ENCODE measurements around the gene ABCD2. TPM values are rescaled to one million over a fixed set of nuclear protein-coding genes. Genes with fewer than 3 reads are reported as not detected.
"Not testable (repeated sequence)": the region's sequence is repeated elsewhere in the genome, so short reads cannot be mapped to it uniquely, and the experiment has no call there.

The ABCD2 gene
- total RNA-seq, 1 donor from 2014 or later, result under 0.01 TPM

GRCh38 chr12:39526974-39527373, 92.6 kb downstream of the ABCD2 start:
- Histone ChIP-seq H3K36me3 (no peaks in the 10 kb centered on the region), H3K4me1 (no peaks in the 10 kb centered on the region), H3K27ac (no peak overlapping the region), H3K4me3 (no peak overlapping the region), H3K27me3 (no peaks in the 10 kb centered on the region), H3K9me3 (no peaks in the 10 kb centered on the region)
- no peak for DNase-seq (ENCODE audit: low spot score in 2 of 2)
- TF ChIP-seq, protein P1, sequence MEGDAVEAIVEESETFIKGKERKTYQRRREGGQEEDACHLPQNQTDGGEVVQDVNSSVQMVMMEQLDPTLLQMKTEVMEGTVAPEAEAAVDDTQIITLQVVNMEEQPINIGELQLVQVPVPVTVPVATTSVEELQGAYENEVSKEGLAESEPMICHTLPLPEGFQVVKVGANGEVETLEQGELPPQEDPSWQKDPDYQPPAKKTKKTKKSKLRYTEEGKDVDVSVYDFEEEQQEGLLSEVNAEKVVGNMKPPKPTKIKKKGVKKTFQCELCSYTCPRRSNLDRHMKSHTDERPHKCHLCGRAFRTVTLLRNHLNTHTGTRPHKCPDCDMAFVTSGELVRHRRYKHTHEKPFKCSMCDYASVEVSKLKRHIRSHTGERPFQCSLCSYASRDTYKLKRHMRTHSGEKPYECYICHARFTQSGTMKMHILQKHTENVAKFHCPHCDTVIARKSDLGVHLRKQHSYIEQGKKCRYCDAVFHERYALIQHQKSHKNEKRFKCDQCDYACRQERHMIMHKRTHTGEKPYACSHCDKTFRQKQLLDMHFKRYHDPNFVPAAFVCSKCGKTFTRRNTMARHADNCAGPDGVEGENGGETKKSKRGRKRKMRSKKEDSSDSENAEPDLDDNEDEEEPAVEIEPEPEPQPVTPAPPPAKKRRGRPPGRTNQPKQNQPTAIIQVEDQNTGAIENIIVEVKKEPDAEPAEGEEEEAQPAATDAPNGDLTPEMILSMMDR (IDR thresholded peaks at IDR 0.05), result no peak
- intact Hi-C loops (cut with DNase I), result no loop called here

DNA sequence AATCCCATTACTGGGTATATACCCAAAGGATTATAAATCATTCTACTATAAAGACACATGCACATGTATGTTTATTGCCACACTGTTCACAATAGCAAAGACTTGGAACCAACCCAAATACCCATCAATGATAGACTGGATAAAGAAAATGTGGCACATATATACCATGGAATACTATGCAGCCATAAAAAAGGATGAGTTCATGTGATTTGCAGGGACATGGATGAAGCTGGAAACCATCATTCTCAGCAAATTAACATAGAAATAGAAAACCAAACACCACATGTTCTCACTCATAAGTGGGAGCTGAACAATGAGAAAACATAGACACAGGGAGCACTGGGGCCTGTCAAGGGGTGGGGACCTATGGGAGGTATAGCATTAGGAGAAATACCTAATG, 97.4 kb downstream of the ABCD2 start:
- H3K4me1 ChIP-seq; H3K9me3 ChIP-seq; H3K27ac ChIP-seq; H3K36me3 ChIP-seq; H3K4me3 ChIP-seq; H3K27me3 ChIP-seq; intact Hi-C loops (cut with DNase I); DNase-seq (ENCODE audit: low spot score in 2 of 2): not testable (repeated sequence)

GRCh38 chr12:39510001-39510400, 109.6 kb downstream of the ABCD2 start:
- no peaks in the 10 kb centered on the region for H3K9me3 ChIP-seq

GRCh38 chr12:39505554-39505953, 114.0 kb downstream of the ABCD2 start:
- intact Hi-C loops (cut with DNase I), result no loop called here

More at GRCh38 chr12:39510001-39510400, 109.6 kb downstream of the ABCD2 start:
- no peak for DNase-seq (ENCODE audit: low spot score in 2 of 2)
- Histone ChIP-seq H3K4me1 (no peaks in the 10 kb centered on the region), H3K27me3 (no peaks in the 10 kb centered on the region), H3K4me3 (no peak overlapping the region), H3K27ac (no peak overlapping the region), H3K36me3 (no peaks in the 10 kb centered on the region)
- TF ChIP-seq, protein P1 (IDR thresholded peaks at IDR 0.05), result no peak
- intact Hi-C loops (cut with DNase I), result no loop called here

GRCh38 chr12:39505023-39505422, 114.6 kb downstream of the ABCD2 start:
- intact Hi-C loops (cut with DNase I), result no loop called here
- DNase-seq (ENCODE audit: low spot score in 2 of 2), result no peak
- TF ChIP-seq, protein P1 (IDR thresholded peaks at IDR 0.05), result no peak

More at GRCh38 chr12:39505554-39505953, 114.0 kb downstream of the ABCD2 start:
- no peaks in the 10 kb centered on the region for H3K9me3 ChIP-seq
- no peak for DNase-seq (ENCODE audit: low spot score in 2 of 2)
- TF ChIP-seq, protein P1 (IDR thresholded peaks at IDR 0.05), result no peak
- H3K4me3 ChIP-seq, result no peak overlapping the region
- H3K27ac ChIP-seq, result no peak overlapping the region
- no peaks in the 10 kb centered on the region for H3K27me3 ChIP-seq
- H3K4me1 ChIP-seq, result no peaks in the 10 kb centered on the region
- H3K36me3 ChIP-seq, result no peaks in the 10 kb centered on the region

GRCh38 chr12:39503439-39503838, 116.2 kb downstream of the ABCD2 start:
- intact Hi-C loops (cut with DNase I), result no loop called here
- TF ChIP-seq, protein P1 (IDR thresholded peaks at IDR 0.05), result no peak
- no peaks in the 10 kb centered on the region for H3K9me3 ChIP-seq
- no peak overlapping the region for H3K27ac ChIP-seq
- DNase-seq (ENCODE audit: low spot score in 2 of 2), result no peak
- no peaks in the 10 kb centered on the region for H3K4me1 ChIP-seq
- no peaks in the 10 kb centered on the region for H3K27me3 ChIP-seq
- no peaks in the 10 kb centered on the region for H3K36me3 ChIP-seq
- H3K4me3 ChIP-seq, result no peak overlapping the region

More at GRCh38 chr12:39505023-39505422, 114.6 kb downstream of the ABCD2 start:
- Histone ChIP-seq H3K4me3 (no peak overlapping the region), H3K36me3 (no peaks in the 10 kb centered on the region), H3K4me1 (no peaks in the 10 kb centered on the region), H3K27ac (no peak overlapping the region), H3K9me3 (no peaks in the 10 kb centered on the region), H3K27me3 (no peaks in the 10 kb centered on the region)

Measured in ascending aorta (tissue), 2 donors.